Calu3 (cell line): ENCODE measurements around the gene CEP170B. TPM values are rescaled to one million over a fixed set of nuclear protein-coding genes. Genes with fewer than 3 reads are reported as not detected.
A peak's percentile ranks its signal among the peaks of the same experiment; 100 is the strongest.

Experiments
- Bru-seq: library from RNA; stranded (reverse); fragments of 400-500 nt; gene quantifications from one replicate; lab custom pipeline; 2021; lab: Mats Ljungman, UMichigan
- BruChase-seq, 2 experiments: library from RNA; stranded (reverse); fragments of 400-500 nt; gene quantifications; one replicate each; lab custom pipeline; 2021; lab: Mats Ljungman, UMichigan
- BruUV-seq: library from RNA; stranded (reverse); fragments of 400-500 nt; replicated peaks from 2 replicates; lab custom pipeline; 2021; lab: Mats Ljungman, UMichigan
- CTCF ChIA-PET: fragments of 300-600 bp; sonication (Branson Sonifier 250); formaldehyde crosslinking; loops from one replicate; lab custom pipeline; 2022; ENCODE audit warnings: antibody characterized with exemption; lab: Charles Lee
- DNase-seq: peaks from one replicate; pipeline ENCODE4 v3.0.0; 2022
- H3K27ac Mint-ChIP-seq: one replicate; pipeline ENCODE4 v1.8.0; 2022; ENCODE audit warnings: mixed read lengths; ENCODE audit not compliant: unreplicated experiment
- H3K27me3 Mint-ChIP-seq: one replicate; pipeline ENCODE4 v1.8.0; 2022; ENCODE audit warnings: mixed read lengths; ENCODE audit not compliant: unreplicated experiment
- H3K36me3 Mint-ChIP-seq: one replicate; pipeline ENCODE4 v1.8.0; 2022; ENCODE audit warnings: mild to moderate bottlenecking, moderate library complexity, mixed read lengths; ENCODE audit not compliant: insufficient read depth, unreplicated experiment
- H3K4me1 Mint-ChIP-seq: one replicate; pipeline ENCODE4 v1.8.0; 2022; ENCODE audit warnings: mild to moderate bottlenecking, low read depth, mixed read lengths; ENCODE audit not compliant: unreplicated experiment
- H3K4me3 Mint-ChIP-seq: one replicate; pipeline ENCODE4 v1.8.0; 2022; ENCODE audit warnings: mild to moderate bottlenecking, low read depth, moderate library complexity, mixed read lengths; ENCODE audit not compliant: unreplicated experiment
- H3K9me3 Mint-ChIP-seq: one replicate; pipeline ENCODE4 v1.8.0; 2022; ENCODE audit warnings: low read depth, mixed read lengths; ENCODE audit not compliant: unreplicated experiment
- CTCF ChIP-seq: fragments of 200-600 bp; IDR thresholded peaks from one replicate; pipeline ENCODE4 v1.8.0; 2022; ENCODE audit warnings: antibody characterized with exemption; ENCODE audit not compliant: unreplicated experiment
- intact Hi-C: fragments of 100-400 bp; cut with micrococcal nuclease; formaldehyde crosslinking; loops from one replicate; pipeline ENCODE4 v1.10.0; 2022; ENCODE audit not compliant: unreplicated experiment
- long read RNA-seq: library from polyadenylated mRNA; stranded (forward); transcript quantifications from one replicate; pipeline ENCODE4 v2.0.0, GENCODE V29; 2022
- total RNA-seq: library from RNA; stranded (reverse); gene quantifications from 2 replicates; pipeline ENCODE4 v1.2.3, GENCODE V29; 2022

CEP170B gene
- total RNA-seq (60.2 and 67.6 TPM in 2 replicates), Bru-seq, nascent RNA (percentile 59 among the genes with signal in this experiment), BruChase-seq, experiment 1, labeled RNA remaining after a 6-hour chase (percentile 85 among the genes with signal in this experiment), BruChase-seq, experiment 2, labeled RNA remaining after a 2-hour chase (percentile 86 among the genes with signal in this experiment)
- long read RNA-seq, partial matches to known transcripts = 43 of 44 reads
- long read RNA-seq, other reads (novel, unspliced or antisense) = 1 of 44 reads

- BruUV-seq = no TSS peak
- CTCF ChIA-PET = interaction anchor here (0.6 kb wide), 1 partner anchor 21 kb away, joined by 3 read pairs; no protein-coding TSS in a partner anchor
- no peak for TF ChIP-seq CTCF
- intact Hi-C loops = no loop called here
- Mint-ChIP-seq H3K4me3 (peak within 1 kb of the TSS; percentile 91), H3K27me3 (no peaks in the 10 kb centered on the region), H3K27ac (peak within 1 kb of the TSS; percentile 84), H3K9me3 (no peaks in the 10 kb centered on the region), H3K4me1 (peaks cover 11% of the 10 kb centered on the region), H3K36me3 (peaks cover 42% of the 10 kb centered on the region)
- peak; percentile 73 for DNase-seq
Observed at GRCh38 chr14:104865081-104865630, at the start of gene CEP170B. CEP170B (plus strand) TSS chr14:104865268; CDS start chr14:104868451, 3,183 bp downstream.

GRCh38 chr14:104816616-104816884 is 48.5 kb upstream of the CEP170B start:
- peak overlapping the region; percentile 77 for H3K27ac Mint-ChIP-seq
- H3K36me3 Mint-ChIP-seq = peaks cover 25% of the 10 kb centered on the region
- TF ChIP-seq CTCF = no peak
- H3K27me3 Mint-ChIP-seq = no peaks in the 10 kb centered on the region
- H3K4me3 Mint-ChIP-seq = peak overlapping the region; percentile 90
- intact Hi-C loops = no loop called here
- peaks cover 11% of the 10 kb centered on the region for H3K4me1 Mint-ChIP-seq
- DNase-seq = no peak
- no TSS peak for BruUV-seq
- CTCF ChIA-PET = interaction anchor here (0.7 kb wide), 1 partner anchor 13 kb away, joined by 3 read pairs; no protein-coding TSS in a partner anchor
- H3K9me3 Mint-ChIP-seq = no peaks in the 10 kb centered on the region

- CTCF ChIA-PET = interaction anchor here (1.2 kb wide), 1 partner anchor 50 kb away, joined by 4 read pairs; no protein-coding TSS in a partner anchor
- H3K27me3 Mint-ChIP-seq = no peaks in the 10 kb centered on the region
- DNase-seq = no peak
- H3K4me3 Mint-ChIP-seq = no peak overlapping the region
- BruUV-seq = no TSS peak
- intact Hi-C loops = no loop called here
- H3K9me3 Mint-ChIP-seq = no peaks in the 10 kb centered on the region
- no peak for TF ChIP-seq CTCF
- H3K27ac Mint-ChIP-seq = no peak overlapping the region
- peaks cover 11% of the 10 kb centered on the region for H3K4me1 Mint-ChIP-seq
- peaks cover 25% of the 10 kb centered on the region for H3K36me3 Mint-ChIP-seq
Observed at GRCh38 chr14:104817930-104818713, 46.9 kb upstream of the CEP170B start.

GRCh38 chr14:104818714-104819161 is 46.3 kb upstream of the CEP170B start:
- Mint-ChIP-seq H3K27ac (no peak overlapping the region), H3K9me3 (no peaks in the 10 kb centered on the region), H3K4me3 (no peak overlapping the region), H3K4me1 (peaks cover 9% of the 10 kb centered on the region), H3K36me3 (peaks cover 25% of the 10 kb centered on the region), H3K27me3 (peaks cover 3% of the 10 kb centered on the region)
- CTCF ChIA-PET = no interaction called here
- intact Hi-C loops = no loop called here
- no peak for TF ChIP-seq CTCF
- DNase-seq = no peak
- no TSS peak for BruUV-seq
